ENCODE results near the gene ANKRD44.
A peak's percentile ranks its signal among the peaks of the same experiment; 100 is the strongest.

The ANKRD44 gene

DNA sequence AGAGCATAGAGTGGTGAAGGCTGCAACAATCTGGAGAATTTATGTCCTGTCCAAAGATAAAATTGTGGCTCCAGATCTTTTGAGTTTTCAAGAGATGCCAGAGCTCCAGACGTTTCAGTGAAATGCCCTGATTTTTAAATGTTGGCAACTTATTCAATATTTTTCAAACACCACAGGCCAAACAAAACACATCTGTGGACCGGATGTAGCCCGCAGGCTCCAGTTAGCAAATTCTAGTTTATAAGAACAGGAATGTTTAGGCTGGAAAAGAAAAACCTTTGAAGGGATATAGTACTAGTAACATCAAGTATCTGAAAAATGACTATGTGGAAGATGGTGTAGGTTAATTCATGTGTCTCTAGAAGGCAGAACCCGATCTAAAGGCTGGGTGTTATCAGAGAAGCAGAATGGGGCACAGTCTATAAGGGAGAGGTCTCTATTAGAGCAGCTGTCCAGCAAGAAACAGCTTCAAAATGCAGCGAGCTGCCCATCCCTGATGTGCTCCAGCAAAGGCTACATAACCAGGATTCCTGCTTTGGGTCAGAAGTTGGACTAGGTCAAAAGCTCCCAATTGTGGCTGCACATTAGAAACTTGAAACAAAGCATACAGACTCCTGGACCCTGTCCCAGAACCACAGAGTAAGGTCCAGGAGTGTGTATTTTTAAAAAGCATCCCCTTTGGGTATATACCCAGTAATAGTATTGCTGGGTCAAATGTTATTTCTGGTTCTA, 105.9 kb downstream of the ANKRD44 start:
- no peak for DNase-seq

DNA sequence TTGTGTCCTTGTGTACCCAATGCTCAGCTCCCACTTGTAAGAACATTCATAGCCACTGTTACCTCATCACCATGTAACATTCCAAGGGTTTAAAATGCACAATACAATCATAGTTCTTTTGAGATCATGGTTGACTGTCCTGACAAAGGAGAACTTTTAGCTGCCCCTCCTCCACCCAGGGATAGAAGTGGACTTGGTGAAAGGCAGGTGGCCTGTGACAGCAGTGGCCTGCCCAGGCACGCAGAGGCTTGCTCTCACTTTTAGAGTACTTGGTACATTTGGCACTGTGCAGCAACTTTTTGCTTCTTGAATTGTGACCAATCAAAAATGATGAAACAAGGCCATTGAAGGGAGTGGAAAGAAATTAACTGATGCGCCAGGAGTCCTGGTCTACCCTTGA, 108.7 kb downstream of the ANKRD44 start:
- no peak for DNase-seq

DNA sequence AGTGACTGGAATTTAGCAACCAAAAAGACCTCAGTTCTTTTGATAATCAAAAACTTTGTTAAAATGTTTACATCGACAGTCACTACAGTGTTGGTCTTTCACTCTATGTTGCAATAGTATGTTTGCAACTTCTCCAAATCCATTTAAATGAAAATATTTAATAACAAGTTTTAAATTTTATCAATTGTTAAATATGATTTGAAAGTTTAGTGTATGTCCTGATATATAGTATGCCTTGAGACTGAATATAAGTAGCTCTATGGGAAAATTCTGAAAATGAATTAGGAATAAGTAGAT, 109.9 kb downstream of the ANKRD44 start:
- DNase-seq: no peak

DNA sequence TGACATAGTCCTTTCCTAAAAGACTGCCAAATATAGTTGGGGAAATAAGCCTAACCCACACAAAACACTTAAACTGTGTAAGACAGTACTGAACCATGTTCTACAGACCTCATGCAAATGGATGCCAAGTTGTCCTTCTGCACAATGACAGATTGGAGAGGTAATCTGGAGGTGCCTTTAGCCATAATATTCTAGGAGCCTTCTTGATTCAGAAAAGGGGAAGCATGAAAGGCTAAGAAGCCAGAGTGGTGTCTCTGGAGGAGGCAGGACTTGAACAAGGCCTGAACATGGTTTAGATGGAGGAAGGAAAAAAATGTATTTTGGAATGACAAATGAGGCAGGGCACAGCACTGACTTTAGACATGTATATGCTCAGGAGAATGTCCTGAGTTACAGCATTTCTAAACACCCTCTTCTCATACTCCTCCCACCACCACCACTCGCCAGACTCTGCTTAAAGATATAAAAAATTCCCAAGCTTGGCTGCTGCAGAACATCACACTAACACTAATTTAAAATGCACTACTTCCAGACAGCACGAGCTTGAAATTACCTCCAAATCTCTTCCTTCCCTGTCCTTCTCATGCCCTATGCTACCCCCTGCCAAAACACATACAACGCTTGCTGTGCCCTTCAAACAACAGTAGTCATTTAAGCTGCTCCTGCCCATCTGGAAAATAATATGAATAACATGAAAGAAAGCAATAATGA, 110.4 kb downstream of the ANKRD44 start:
- no peak for DNase-seq

DNA sequence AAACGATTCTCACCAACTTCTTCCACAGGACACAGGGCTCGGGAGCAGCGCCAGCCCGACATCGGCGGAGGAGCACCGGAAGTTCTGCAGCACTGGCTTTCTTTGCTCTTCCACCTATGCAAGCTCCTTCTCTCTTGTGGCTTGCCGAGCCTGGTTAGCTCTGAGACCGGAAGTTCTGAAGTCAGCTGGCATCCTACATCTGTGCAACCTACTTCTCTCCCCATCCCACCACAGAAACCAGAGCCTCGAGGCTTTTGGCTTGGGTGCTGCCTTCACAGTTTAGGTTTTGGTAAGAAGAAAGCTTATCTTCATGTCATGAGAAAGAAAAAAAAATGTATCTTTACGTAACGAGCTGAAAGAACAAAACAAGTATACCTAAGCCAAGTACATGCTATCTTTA, 111.7 kb downstream of the ANKRD44 start:
- DNase-seq: peak; percentile 81 to 97 (median 92)

DNA sequence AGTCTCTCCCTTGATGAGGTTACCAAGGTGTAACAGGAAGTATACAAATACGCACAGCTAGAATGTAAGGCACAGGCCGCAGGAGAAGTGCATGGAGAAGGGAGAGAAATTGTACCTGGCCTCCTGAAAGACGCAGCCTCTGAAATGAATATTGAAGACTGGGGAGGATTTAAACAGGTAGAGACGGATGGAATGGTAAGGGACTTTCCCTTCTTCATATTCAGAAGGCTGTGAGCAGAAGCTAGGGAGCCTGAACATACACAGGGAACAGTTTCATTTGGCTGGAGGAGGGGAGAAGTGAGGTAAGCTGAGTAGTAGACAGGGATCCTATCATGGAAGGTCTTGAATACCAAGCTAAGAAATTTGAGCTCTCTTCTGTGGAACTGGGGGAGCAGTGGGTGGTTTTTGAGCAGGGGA, 112.7 kb downstream of the ANKRD44 start:
- DNase-seq: peak in 5 of 6 experiments; percentile 38 to 67 (median 41)

DNA sequence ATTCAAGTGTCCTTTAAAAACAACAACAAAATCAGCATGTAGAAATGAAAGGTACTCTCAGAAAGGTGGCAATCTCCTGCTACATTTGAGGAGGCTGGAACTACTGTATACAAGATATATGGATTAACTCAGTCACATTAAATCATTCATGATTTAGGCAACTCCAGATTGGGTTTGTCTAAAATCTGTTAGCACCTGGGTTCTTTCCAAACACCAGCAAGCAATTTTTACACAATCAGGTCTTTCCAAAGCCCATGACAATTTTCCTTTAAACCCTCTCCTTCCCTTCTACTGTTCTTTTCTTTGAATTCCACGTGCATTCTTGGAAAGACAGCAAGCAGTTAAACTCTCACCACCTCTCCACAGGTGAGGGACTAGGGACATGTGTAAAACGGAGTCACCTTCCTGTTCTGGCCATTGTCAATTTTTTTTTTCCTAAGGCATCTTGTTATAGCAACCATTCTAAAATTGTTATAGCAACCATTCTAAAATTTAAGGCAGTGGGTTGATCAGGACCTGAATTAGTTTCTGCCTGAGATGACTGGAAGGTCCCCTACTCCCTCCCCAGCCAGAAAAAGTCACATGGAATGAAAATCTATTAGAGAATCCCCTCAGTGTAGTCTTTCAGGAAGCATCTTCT, 113.9 kb downstream of the ANKRD44 start:
- no peak for DNase-seq

DNA sequence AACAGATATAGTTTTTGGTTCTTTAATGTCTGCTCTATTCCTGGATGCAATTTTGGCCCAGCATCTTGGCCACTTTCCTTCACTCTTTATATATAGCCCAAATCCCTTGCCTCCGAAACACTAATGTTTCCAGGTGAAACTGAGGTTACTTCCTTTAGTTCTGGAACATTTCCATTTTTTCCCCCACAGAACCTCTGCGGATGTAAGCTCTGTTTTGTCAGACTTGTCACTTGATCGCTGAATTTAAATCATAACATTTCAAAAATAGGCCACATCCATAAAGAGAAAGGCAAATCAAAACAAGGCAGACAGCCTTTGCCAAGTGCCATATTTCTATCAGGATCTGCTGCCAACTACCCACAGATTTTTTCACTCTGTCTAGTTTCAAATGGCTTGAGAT, 115.1 kb downstream of the ANKRD44 start:
- peak in 2 of 6 experiments; percentile 15 to 33 for DNase-seq

DNA sequence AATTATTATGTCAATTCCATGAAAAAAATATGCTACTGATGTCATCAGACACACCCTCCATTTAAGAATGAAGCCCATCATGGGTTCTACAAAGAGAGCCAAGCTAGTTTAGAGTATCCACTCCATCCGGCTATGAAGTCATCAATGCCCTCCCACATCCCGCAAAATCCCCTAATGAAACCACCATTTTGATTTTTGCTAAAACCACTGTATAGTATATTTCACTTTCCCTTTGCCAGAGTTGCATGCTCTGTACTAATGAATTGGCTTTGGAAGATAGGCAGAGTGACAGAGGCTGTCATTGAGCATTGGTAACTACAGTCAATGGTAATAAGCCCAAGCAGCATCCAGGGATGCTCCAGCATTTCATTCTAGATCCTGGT, 118.6 kb downstream of the ANKRD44 start:
- peak in 1 of 6 experiments; percentile 40 for DNase-seq

DNA sequence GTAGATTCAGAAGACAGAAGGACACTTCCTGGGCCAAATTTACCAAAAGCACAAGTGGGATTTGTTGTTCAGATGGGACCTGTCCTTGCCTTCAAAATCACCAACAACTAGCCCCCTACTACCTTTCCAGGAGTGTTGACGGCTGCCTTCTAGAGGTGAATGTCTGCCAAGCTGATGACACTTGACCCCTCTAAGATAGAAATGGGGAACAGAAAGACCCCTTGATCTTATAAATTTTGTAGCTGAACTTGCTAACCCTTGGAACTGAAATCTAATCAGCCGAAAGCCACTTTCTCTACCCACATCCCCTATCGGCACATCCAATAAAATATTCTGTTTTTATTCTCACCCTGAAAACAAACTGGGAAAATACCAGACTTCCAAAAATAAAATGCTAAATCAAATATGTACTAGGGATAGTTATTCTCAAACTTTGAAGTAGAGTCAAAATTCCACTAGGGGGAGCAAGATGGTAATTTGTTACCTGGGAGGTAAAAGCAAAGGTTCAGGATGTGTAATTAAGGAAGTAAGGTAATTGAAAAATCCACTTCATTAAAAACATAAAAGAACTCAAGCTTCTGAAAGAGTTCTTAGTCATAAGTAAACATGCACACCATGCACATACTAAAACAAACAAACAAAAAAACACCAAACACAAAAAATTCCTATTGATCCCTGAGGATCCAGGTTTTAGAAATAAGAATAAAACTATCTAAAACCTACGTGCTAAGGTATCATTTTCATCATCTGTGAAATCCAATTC, 119.2 kb downstream of the ANKRD44 start:
- DNase-seq: peak in 3 of 6 experiments; percentile 47 to 78 (median 75)

DNA sequence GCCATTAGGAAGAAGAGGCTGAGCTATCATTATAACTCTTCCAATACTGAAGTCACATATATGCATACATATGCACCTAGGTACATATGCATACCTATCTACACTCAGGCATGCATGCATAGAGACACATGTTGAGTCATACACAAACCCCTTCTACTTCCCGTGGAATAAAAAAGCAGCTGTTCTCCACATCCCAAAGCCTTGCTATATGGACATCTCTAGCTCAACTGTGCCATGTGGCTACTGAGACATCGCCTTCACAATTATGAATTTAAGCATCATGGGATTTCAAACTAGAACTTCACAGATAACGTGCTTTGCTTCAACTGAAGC, 120.5 kb downstream of the ANKRD44 start:
- DNase-seq: no peak

DNA sequence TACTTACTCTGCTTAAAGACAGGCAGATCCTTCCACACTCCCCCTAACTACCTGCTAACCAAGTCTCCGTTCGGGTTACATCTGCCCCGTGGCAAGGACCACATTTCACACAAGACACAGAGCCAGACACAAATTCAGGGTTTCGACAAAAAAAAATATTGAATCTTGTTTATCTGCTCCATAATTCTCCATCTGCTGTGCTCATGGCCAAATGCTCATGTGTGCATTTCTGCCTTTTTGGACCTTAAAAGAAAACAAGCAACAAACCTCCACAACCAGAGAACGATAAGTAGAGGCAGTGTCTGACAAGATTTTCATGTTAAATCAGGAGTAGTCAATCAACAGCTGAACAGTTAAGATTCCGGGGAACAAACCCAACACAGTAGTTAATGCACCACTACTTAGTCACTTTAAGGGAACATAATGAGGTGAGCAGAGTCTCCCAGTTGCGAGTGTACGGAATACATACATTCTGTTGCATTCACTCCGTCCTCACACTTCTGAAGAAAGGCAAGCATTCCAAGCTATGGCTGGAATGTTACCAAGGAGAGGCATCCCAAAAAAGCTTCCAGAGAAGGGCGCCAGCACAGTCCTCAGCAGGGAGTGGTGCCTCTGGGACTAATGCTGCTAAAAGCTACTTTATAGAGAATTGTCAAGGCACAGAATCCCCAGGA, 121.0 kb downstream of the ANKRD44 start:
- DNase-seq: no peak

DNA sequence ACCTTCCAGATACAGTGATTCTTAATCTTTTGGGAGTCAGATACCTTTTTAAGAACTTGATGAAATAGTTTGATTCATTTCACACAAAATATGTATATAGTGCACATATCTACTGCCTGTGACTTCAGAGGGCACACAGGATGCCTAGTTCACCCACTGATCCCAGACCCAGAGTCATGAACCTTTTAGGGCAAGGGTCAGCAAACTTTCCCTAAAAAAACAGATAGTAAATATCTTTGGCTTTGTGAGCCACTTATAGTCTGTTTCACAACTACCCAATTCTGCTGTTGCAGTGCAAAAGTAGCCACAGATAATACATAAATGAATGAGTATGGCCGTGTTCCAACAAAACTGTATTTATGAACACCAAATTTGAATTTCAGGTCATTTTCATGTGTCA, 124.9 kb downstream of the ANKRD44 start:
- no peak for DNase-seq

DNA sequence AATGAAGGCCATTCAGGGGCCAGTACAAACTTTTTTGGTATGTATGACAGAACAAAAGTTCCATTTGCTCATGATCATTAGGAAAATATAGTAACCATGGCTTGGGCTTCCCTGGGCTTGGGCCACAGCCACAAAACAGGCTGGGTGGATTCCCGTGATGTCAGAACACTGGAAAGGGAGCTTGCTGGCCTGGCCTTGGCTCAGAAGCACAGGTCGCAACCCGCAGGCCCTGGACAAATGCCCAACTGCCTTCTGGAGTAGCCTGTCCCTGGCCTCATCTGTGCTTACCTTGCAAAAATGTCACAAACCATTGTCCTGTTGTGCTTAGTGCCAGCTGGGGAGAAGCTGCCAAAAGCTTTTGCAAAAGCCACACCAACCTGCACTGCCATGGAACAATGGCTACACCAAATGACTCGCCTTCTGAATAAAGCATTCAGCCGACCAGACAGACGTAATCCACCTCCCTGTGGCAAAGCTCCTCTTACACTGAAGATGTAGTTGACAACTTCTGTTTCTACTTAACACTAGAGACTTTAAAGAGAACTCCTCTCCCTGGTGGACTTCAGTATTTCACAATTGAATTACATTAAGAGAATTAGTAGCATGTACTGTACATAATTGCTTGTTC, 125.5 kb downstream of the ANKRD44 start:
- no peak for DNase-seq

DNA sequence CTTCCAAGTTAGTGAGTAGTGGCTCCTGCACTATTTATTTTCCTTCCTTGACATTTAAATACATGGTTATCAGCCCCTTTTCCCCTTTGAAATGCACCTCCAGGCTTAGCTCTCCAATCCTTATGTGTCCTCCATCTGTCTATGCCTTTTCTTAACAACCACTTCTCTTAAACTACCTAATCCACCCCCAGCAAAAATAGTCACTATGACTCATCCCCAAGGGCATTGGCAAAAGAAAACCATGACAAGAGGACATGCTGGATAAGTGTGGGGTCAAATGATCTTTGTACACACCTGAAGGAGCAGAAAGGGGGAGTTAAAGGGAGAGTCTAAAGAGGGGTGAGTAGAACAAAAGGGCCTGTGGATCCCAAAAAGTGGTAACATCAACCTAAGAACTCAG, 127.2 kb downstream of the ANKRD44 start:
- DNase-seq: no peak

DNA sequence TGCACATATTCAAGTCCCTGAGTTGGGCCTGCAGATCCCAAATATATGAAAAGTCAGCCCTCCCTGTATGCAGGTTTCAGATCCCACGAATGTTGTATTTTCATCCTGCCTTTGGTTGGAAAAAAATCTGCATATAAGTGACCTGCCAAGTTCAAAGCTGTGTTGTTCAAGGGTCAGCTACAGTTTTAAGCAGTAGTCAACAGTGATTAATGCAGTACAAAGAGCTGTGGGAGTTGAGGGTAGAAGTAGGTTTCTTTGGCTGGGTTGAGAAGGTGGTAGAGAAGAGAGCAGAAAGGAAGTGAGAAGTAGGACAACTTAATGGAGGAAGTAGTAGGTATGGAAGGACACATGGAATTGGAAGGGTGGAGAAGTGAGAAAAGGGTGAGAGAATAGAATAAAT, 127.9 kb downstream of the ANKRD44 start:
- no peak for DNase-seq

DNA sequence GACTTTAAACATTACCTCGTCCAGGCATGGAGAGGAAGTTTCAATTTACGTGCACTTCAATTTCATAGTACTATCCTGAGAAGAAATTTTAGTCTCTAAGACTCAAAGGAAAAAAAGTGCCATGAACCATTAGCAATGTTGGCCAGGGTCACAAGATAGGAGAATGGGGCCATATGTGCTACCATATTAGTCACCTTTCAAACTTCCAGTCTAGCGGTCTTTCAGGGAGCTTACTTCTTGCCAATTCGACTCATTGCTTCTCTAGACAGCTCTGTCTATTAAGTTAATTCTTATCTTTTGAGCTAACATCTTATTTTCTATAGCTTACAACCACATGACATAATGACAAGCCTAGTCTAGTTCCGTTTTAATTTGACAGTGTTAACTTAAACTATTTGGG, 129.1 kb downstream of the ANKRD44 start:
- DNase-seq: no peak

DNA sequence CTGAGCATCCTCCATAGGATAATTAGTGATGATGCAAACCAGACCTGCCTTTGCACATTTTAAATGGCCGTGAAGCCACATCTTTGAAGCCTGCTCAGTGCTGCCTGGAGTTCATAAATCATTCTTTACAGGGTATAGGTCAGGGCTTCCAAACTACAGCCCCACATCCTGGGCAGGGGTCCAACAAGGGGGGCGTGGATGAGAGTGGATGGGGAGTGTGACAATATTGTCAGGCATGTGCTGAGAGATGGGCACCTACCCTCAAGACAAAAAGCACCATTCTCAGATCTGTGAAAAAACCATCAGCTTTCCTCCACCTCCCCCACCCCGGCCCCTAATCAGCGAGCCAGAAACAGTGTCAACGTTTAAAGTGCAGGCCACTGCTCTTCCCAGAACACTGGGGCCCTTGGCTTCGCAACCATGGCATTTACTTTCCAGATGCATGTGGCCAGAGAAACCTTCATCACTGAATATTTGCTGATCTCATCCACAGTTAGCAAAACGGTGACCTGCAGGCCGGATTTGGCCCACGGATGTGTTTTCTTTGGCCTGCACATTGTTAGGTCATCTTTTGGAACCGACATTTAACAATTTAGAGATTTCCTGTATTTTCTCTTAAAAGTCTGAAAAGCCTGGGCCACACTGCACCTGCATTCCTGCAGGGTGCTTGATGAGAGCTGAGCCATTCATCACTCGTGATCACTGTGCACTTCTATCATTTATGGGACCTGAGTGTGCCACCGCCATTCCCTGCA, 130.7 kb downstream of the ANKRD44 start:
- DNase-seq: no peak

DNA sequence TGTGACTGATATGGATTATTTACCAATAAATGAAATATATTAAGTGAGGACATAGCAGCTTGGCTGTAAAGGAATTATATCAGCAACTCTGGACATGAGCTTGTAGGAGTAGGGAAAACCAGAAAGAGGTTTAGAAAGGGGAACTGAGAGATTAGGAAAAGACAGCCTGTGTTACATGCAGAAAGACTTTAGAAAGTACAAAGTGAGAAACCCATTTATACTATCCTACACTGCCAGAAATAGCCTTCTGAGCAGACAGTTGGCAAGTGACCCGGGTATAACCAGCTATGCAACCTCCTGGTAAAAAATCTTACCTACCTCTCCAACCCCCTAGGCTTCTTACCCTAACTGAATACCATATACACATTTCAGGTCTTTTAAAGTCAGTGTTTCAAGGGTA, 134.1 kb downstream of the ANKRD44 start:
- DNase-seq: no peak

DNA sequence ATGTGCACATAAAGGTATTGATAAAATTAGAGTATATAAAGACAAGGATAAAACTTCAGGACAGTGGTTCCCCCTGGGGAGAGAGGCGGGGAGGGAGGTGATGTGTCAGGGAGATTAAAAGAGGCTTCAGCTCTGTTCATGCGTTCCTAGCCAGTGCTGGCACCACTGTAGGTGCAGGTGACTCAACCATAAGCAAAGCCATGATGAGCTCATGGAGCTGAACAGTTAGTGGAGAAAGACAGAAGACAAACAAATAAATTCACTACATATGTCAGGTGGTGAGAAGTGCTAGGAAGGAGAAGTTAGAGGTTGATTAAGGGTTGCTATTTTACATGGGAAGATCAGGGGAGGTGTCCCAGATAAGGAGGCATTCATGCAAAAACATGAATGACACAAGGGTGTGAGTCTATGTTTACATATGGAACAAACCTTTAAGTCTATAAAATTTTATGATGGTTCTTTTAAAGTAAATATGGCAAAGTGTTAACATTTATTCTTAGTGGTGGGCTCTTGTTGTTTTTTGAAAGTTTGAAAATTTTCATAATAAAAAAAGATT, 136.0 kb downstream of the ANKRD44 start:
- DNase-seq: no peak

DNA sequence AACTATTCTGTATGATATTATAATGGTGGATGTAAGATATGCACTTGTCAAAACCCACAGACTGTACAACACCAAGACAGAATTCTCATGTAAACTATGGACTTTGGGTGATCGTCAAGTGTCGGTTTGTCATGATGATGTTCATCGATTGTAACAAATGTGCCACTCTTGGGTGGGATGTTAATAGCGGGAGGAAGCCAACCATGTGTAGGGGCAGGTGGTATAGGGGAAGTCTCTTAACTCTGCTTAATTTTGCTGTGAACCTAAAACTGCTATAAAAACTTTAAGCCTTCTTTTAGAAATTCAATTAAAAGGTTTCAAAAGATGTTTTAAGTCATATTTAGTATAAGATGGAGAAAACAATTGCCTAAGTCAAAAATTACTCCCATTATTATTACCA, 139.0 kb downstream of the ANKRD44 start:
- no peak for DNase-seq

DNA sequence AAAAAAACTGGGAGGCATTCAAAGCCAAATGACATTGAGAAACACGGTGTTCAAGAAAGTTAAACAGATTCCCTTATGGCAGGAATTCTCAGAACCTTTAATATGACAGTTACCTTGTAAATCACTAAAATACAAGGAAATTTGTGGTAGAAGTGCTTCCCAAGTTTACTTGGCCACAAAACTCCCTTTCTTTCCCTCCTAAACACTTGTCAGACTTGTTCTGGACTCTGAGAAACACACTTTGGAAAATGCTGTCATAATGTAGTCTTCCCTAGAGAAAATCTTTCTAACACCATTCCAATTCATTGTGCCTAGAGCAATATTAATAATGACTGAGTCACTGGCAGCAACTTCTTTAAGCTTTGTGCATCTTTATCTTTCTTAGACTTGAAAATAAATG, 140.4 kb downstream of the ANKRD44 start:
- no peak for DNase-seq

Measured in stimulated activated naive CD4-positive, alpha-beta T cell (primary cell).